KMS-11 (cell line): ENCODE data around the gene BTBD16.

Experiments used
- H2AFZ ChIP-seq: fragments of 200-600 bp; sonication (generic); 2 replicates; pipeline ENCODE4 v1.6.1; 2016; ENCODE audit warnings: antibody characterized with exemption, mixed run types, low read depth
- H3K27ac ChIP-seq: fragments of 200-600 bp; sonication (generic); 2 replicates; pipeline ENCODE4 v1.6.1; 2016; ENCODE audit warnings: mild to moderate bottlenecking, mixed run types
- H3K27me3 ChIP-seq: fragments of 200-600 bp; sonication (generic); 2 replicates; pipeline ENCODE4 v1.6.1; 2017; ENCODE audit warnings: mild to moderate bottlenecking, low read depth, mixed run types, moderate library complexity; ENCODE audit not compliant: insufficient read depth
- H3K36me3 ChIP-seq: fragments of 200-600 bp; sonication (generic); 2 replicates; pipeline ENCODE4 v1.6.1; 2017; ENCODE audit warnings: mild to moderate bottlenecking, mixed run types; ENCODE audit not compliant: insufficient read depth
- H3K4me1 ChIP-seq: fragments of 200-600 bp; sonication (generic); 2 replicates; pipeline ENCODE4 v1.6.1; 2016; ENCODE audit warnings: mild to moderate bottlenecking, low read depth, mixed run types; ENCODE audit not compliant: poor library complexity, severe bottlenecking
- H3K4me2 ChIP-seq: fragments of 200-600 bp; sonication (generic); 2 replicates; pipeline ENCODE4 v1.7.0; 2016; ENCODE audit warnings: mild to moderate bottlenecking, mixed run types
- H3K4me3 ChIP-seq: fragments of 200-600 bp; sonication (generic); IDR thresholded peaks from 2 replicates; pipeline ENCODE4 v1.6.1; 2017; ENCODE audit warnings: low read depth, low read length, mixed read lengths; ENCODE audit not compliant: insufficient read depth
- H3K79me2 ChIP-seq: fragments of 200-600 bp; sonication (generic); 2 replicates; pipeline ENCODE4 v1.6.1; 2016; ENCODE audit warnings: low read depth, mixed run types; ENCODE audit not compliant: insufficient read depth
- H3K9ac ChIP-seq: fragments of 200-600 bp; sonication (generic); 2 replicates; pipeline ENCODE4 v1.6.1; 2016; ENCODE audit warnings: mild to moderate bottlenecking, mixed run types
- H4K20me1 ChIP-seq: fragments of 200-600 bp; sonication (generic); 2 replicates; pipeline ENCODE4 v1.6.1; 2016; ENCODE audit warnings: mild to moderate bottlenecking, mixed run types; ENCODE audit not compliant: insufficient read depth
- CTCF ChIP-seq: fragments of 200-600 bp; sonication (generic); conservative IDR thresholded peaks from 2 replicates; pipeline ENCODE4 v1.6.1; 2017; ENCODE audit warnings: low read depth, mild to moderate bottlenecking, antibody characterized with exemption, low read length, moderate library complexity, mixed read lengths

Gene BTBD16

GRCh38 chr10:122380703-122381102 lies 109.6 kb downstream of the BTBD16 start:
- no peak overlapping the region for H3K9ac ChIP-seq
- no peak overlapping the region for H2AFZ ChIP-seq
- no peaks in the 10 kb centered on the region for H3K79me2 ChIP-seq
- no peak overlapping the region for H3K4me2 ChIP-seq
- TF ChIP-seq CTCF, result no peak
- H3K27ac ChIP-seq, result no peak overlapping the region
- H3K4me3 ChIP-seq, result no peak overlapping the region
- no peaks in the 10 kb centered on the region for H3K36me3 ChIP-seq
- H3K27me3 ChIP-seq, result peaks cover 33% of the 10 kb centered on the region; the same call in 1 of the 2 replicates
- peaks cover 8% of the 10 kb centered on the region for H3K4me1 ChIP-seq
- no peaks in the 10 kb centered on the region for H4K20me1 ChIP-seq

GRCh38 chr10:122381680-122382079 lies 110.6 kb downstream of the BTBD16 start:
- H3K27me3 ChIP-seq, result peaks cover 25% of the 10 kb centered on the region; the same call in 1 of the 2 replicates
- no peak overlapping the region for H3K4me2 ChIP-seq
- no peak for TF ChIP-seq CTCF
- no peak overlapping the region for H3K9ac ChIP-seq
- H4K20me1 ChIP-seq, result no peaks in the 10 kb centered on the region
- no peaks in the 10 kb centered on the region for H3K4me1 ChIP-seq
- H3K4me3 ChIP-seq, result no peak overlapping the region
- no peaks in the 10 kb centered on the region for H3K36me3 ChIP-seq
- no peak overlapping the region for H3K27ac ChIP-seq
- no peak overlapping the region for H2AFZ ChIP-seq
- no peaks in the 10 kb centered on the region for H3K79me2 ChIP-seq

GRCh38 chr10:122386514-122386913 lies 115.4 kb downstream of the BTBD16 start:
- H3K27ac ChIP-seq, result no peak overlapping the region
- H3K9ac ChIP-seq, result no peak overlapping the region
- H4K20me1 ChIP-seq, result no peaks in the 10 kb centered on the region
- no peak overlapping the region for H3K4me3 ChIP-seq
- H3K79me2 ChIP-seq, result no peaks in the 10 kb centered on the region
- no peak overlapping the region for H2AFZ ChIP-seq
- TF ChIP-seq CTCF, result no peak
- no peaks in the 10 kb centered on the region for H3K4me1 ChIP-seq
- no peaks in the 10 kb centered on the region for H3K36me3 ChIP-seq
- no peak overlapping the region for H3K4me2 ChIP-seq
- no peaks in the 10 kb centered on the region; the same call in 1 of the 2 replicates for H3K27me3 ChIP-seq

- no peak for TF ChIP-seq CTCF
- no peaks in the 10 kb centered on the region for H4K20me1 ChIP-seq
- no peak overlapping the region for H2AFZ ChIP-seq
- no peaks in the 10 kb centered on the region for H3K27me3 ChIP-seq
- no peak overlapping the region for H3K4me3 ChIP-seq
- no peak overlapping the region for H3K27ac ChIP-seq
- H3K36me3 ChIP-seq, result no peaks in the 10 kb centered on the region
- H3K4me2 ChIP-seq, result no peak overlapping the region
- no peak overlapping the region for H3K9ac ChIP-seq
- H3K4me1 ChIP-seq, result no peaks in the 10 kb centered on the region
- H3K79me2 ChIP-seq, result no peaks in the 10 kb centered on the region
Measured at GRCh38 chr10:122387572-122387971, 116.5 kb downstream of the BTBD16 start.
